Sigmoid colon (tissue), 4 donors: ENCODE data around the gene CCNE1.

Experiments
- POLR2AphosphoS5 ChIP-seq, 4 donors: sonication (generic); formaldehyde crosslinking; IDR thresholded peaks; one replicate each; pipeline ENCODE4 v1.6.1; 2017; ENCODE audit warnings: antibody characterized with exemption in 4 of 4
- TF ChIP-seq, protein P1 (sequence below), 4 experiments: fragments of 450-650 bp in 3 of 4; fragments of 200-600 bp in 1 of 4; IDR thresholded peaks; one replicate each; pipeline ENCODE4 v1.5.1; 2016 to 2019; ENCODE audit warnings: antibody characterized with exemption in 4 of 4, mild to moderate bottlenecking in 3 of 4, moderate library complexity in 2 of 4

- TF ChIP-seq, protein P1, sequence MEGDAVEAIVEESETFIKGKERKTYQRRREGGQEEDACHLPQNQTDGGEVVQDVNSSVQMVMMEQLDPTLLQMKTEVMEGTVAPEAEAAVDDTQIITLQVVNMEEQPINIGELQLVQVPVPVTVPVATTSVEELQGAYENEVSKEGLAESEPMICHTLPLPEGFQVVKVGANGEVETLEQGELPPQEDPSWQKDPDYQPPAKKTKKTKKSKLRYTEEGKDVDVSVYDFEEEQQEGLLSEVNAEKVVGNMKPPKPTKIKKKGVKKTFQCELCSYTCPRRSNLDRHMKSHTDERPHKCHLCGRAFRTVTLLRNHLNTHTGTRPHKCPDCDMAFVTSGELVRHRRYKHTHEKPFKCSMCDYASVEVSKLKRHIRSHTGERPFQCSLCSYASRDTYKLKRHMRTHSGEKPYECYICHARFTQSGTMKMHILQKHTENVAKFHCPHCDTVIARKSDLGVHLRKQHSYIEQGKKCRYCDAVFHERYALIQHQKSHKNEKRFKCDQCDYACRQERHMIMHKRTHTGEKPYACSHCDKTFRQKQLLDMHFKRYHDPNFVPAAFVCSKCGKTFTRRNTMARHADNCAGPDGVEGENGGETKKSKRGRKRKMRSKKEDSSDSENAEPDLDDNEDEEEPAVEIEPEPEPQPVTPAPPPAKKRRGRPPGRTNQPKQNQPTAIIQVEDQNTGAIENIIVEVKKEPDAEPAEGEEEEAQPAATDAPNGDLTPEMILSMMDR (IDR thresholded peaks at IDR 0.05), result no peak
- TF ChIP-seq POLR2AphosphoS5 (IDR thresholded peaks at IDR 0.05), result no peak
These were observed 40.2 kb downstream of the CCNE1 start for GRCh38 chr19:29851769-29852521.
